ENCODE measurements around the gene RAMP1. TPM values are rescaled to one million over a fixed set of nuclear protein-coding genes. Genes with fewer than 3 reads are reported as not detected.
A peak's percentile ranks its signal among the peaks of the same experiment; 100 is the strongest.

RAMP1 gene
- total and polyA plus RNA-seq, 9 of the 15 experiments (the other 6 are each of a cell fraction or from before 2014, with no cell fraction given): 0.72 to 0.77 TPM; not detected in 7

DNA sequence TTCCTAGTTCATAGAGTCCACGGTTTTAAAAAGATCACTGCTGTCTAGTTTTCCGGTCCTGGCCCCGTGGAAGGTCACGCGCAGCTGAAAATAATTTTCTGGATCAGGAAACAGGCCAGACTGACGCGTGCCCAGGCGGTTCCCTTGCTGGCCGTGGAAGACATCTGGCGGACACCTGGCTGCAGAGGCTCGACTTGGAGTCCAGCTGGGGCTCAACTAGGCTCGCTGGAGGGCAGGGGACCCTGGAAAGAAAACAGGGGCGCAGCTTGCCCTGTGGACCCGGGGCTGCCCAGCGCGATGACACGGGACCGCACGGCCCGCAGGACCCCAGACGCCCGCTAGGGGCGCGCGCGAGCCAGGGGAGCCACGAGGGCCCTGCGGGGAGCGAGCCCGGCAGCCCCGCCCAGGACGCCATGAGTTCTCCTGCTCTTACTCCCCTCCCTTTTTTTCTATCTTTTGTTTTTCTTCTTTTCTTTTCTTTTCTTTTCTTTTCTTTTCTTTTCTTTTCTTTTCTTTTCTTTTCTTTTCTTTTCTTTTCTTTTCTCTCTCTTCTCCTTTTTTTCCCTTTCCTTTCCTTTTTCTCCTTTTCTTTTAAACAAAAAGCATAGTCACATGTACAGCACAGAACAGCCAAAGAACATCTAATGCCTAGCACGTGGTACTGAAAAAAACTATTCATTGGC is 64.2 kb downstream of the RAMP1 start (continued):
- 0 out of 2 replicates have a peak, but pooled peaks have one; percentile 25 for TF ChIP-seq NKRF (IDR thresholded peaks at IDR 0.05; ENCODE audit: borderline replicate concordance)
- no peak for TF ChIP-seq STAT6 (CRISPR knock-in tag; IDR thresholded peaks at IDR 0.05)
- TF ChIP-seq HNRNPH1 (optimal IDR thresholded peaks at IDR 0.05; ENCODE audit: low read depth, low read length): no peak
- TF ChIP-seq, protein P1, sequence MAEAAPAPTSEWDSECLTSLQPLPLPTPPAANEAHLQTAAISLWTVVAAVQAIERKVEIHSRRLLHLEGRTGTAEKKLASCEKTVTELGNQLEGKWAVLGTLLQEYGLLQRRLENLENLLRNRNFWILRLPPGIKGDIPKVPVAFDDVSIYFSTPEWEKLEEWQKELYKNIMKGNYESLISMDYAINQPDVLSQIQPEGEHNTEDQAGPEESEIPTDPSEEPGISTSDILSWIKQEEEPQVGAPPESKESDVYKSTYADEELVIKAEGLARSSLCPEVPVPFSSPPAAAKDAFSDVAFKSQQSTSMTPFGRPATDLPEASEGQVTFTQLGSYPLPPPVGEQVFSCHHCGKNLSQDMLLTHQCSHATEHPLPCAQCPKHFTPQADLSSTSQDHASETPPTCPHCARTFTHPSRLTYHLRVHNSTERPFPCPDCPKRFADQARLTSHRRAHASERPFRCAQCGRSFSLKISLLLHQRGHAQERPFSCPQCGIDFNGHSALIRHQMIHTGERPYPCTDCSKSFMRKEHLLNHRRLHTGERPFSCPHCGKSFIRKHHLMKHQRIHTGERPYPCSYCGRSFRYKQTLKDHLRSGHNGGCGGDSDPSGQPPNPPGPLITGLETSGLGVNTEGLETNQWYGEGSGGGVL (CRISPR knock-in tag; IDR thresholded peaks at IDR 0.05): no peak
- TF ChIP-seq EP300 (IDR thresholded peaks at IDR 0.05; ENCODE audit: low read length): no peak
- TF ChIP-seq HES1 (IDR thresholded peaks at IDR 0.05; ENCODE audit: low read depth): no peak
- no peak for TF ChIP-seq XRCC4 (IDR thresholded peaks at IDR 0.05; ENCODE audit: extremely low read depth, insufficient read depth, insufficient read length)
- TF ChIP-seq ZNF41 (CRISPR knock-in tag; conservative IDR thresholded peaks at IDR 0.05): no peak
- TF ChIP-seq ZC3H11A (IDR thresholded peaks at IDR 0.05; ENCODE audit: low read depth, low read length): no peak
- 0 out of 2 replicates have a peak, but pooled peaks have one; percentile 24 for TF ChIP-seq ZHX1 (conservative IDR thresholded peaks at IDR 0.05; ENCODE audit: low read length)
- TF ChIP-seq ZNF79 (CRISPR knock-in tag; IDR thresholded peaks at IDR 0.05; ENCODE audit: low read depth): no peak
- TF ChIP-seq, protein P2, sequence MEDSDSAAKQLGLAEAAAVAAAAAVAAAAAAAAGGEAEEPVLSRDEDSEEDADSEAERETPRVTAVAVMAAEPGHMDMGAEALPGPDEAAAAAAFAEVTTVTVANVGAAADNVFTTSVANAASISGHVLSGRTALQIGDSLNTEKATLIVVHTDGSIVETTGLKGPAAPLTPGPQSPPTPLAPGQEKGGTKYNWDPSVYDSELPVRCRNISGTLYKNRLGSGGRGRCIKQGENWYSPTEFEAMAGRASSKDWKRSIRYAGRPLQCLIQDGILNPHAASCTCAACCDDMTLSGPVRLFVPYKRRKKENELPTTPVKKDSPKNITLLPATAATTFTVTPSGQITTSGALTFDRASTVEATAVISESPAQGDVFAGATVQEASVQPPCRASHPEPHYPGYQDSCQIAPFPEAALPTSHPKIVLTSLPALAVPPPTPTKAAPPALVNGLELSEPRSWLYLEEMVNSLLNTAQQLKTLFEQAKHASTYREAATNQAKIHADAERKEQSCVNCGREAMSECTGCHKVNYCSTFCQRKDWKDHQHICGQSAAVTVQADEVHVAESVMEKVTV (CRISPR knock-in tag; IDR thresholded peaks at IDR 0.05): peak; percentile 50; the same call in 1 of the 2 replicates
- TF ChIP-seq MBD2 (IDR thresholded peaks at IDR 0.05; ENCODE audit: borderline replicate concordance, low read depth): no peak
- no peak for TF ChIP-seq TBP (optimal IDR thresholded peaks at IDR 0.05; ENCODE audit: low read depth, low read length)
